HepG2 (cell line): Measurements from ENCODE around the gene ATE1.

ENCODE experiments used
- AKNA ChIP-seq: sonication (generic); formaldehyde crosslinking; IDR thresholded peaks from 2 replicates; pipeline ENCODE4 v1.4.0; 2020; ENCODE audit warnings: missing genetic modification reagents, borderline replicate concordance
- ATF2 ChIP-seq: sonication (generic); formaldehyde crosslinking; IDR thresholded peaks from 2 replicates; pipeline ENCODE4 v1.4.0; 2020; ENCODE audit warnings: missing genetic modification reagents
- CHD4 ChIP-seq: fragments of 200-600 bp; sonication (generic); IDR thresholded peaks from 2 replicates; pipeline ENCODE4 v1.7.0; 2017; ENCODE audit warnings: mild to moderate bottlenecking, low read length, borderline replicate concordance
- CTCF ChIP-seq: sonication (generic); formaldehyde crosslinking; IDR thresholded peaks from 2 replicates; pipeline ENCODE4 v1.5.0; 2020; ENCODE audit warnings: mild to moderate bottlenecking, missing genetic modification reagents, moderate library complexity
- FOXK2 ChIP-seq: fragments of 450-650 bp; IDR thresholded peaks from 2 replicates; pipeline ENCODE4 v1.6.1; 2016
- GLI4 ChIP-seq: sonication (generic); formaldehyde crosslinking; IDR thresholded peaks from 2 replicates; pipeline ENCODE4 v1.5.1; 2020; ENCODE audit warnings: missing genetic modification reagents, mild to moderate bottlenecking, moderate library complexity, borderline replicate concordance
- HOMEZ ChIP-seq: IDR thresholded peaks from 2 replicates; pipeline ENCODE4 v1.6.1; 2016; ENCODE audit warnings: low read depth
- LBX2 ChIP-seq: sonication (generic); formaldehyde crosslinking; IDR thresholded peaks from 2 replicates; pipeline ENCODE4 v1.5.0; 2020; ENCODE audit warnings: missing genetic modification reagents, mild to moderate bottlenecking, borderline replicate concordance
- MED13 ChIP-seq: sonication (generic); formaldehyde crosslinking; IDR thresholded peaks from 2 replicates; pipeline ENCODE4 v1.5.0; 2020; ENCODE audit warnings: missing genetic modification reagents
- POLR2A ChIP-seq, 2 experiments: IDR thresholded peaks; 2 replicates each; pipeline ENCODE4 v1.6.1; 2011; ENCODE audit warnings: low read depth in 2 of 2, low read length in 2 of 2, mild to moderate bottlenecking in 1 of 2, moderate library complexity in 1 of 2; ENCODE audit not compliant: insufficient read depth in 1 of 2
- USF2 ChIP-seq, 2 experiments: sonication (generic) in 1 of 2; formaldehyde crosslinking in 1 of 2; IDR thresholded peaks; 2 replicates each; pipeline versions ENCODE4 v1.5.1 to v1.6.1; 2011 to 2020; ENCODE audit warnings: borderline replicate concordance in 1 of 2, low read depth in 1 of 2, low read length in 1 of 2, mild to moderate bottlenecking in 1 of 2, missing genetic modification reagents in 1 of 2, moderate library complexity in 1 of 2
- ZNF510 ChIP-seq: sonication (generic); formaldehyde crosslinking; IDR thresholded peaks from 2 replicates; pipeline ENCODE4 v1.4.0; 2020; ENCODE audit warnings: low read depth, mild to moderate bottlenecking, missing genetic modification reagents

- no peak for TF ChIP-seq MED13 (CRISPR knock-in tag)
- no peak for TF ChIP-seq AKNA (CRISPR knock-in tag)
- TF ChIP-seq USF2 (IDR thresholded peaks at IDR 0.05; ENCODE audit: low read depth, low read length) = no peak
- no peak for TF ChIP-seq USF2 (CRISPR knock-in tag; IDR thresholded peaks at IDR 0.05; ENCODE audit: borderline replicate concordance)
- no peak for TF ChIP-seq ATF2 (CRISPR knock-in tag)
- no peak for TF ChIP-seq CTCF
- TF ChIP-seq LBX2 (CRISPR knock-in tag) = no peak
- TF ChIP-seq POLR2A (IDR thresholded peaks at IDR 0.05; ENCODE audit: insufficient read depth in 1 of 2, low read depth in 2 of 2, low read length in 2 of 2) = no peak
- no peak for TF ChIP-seq HOMEZ (CRISPR knock-in tag)
- TF ChIP-seq CHD4 = no peak
- no peak for TF ChIP-seq ZNF510 (CRISPR knock-in tag)
- no peak for TF ChIP-seq FOXK2
- no peak for TF ChIP-seq GLI4 (CRISPR knock-in tag)
Observed at GRCh38 chr10:121800831-121801230, 127.0 kb downstream of the ATE1 start.
